GM12891 (cell line): ENCODE results near the gene IFNA16.

Experiments
- POLR2A ChIP-seq: IDR thresholded peaks from 2 replicates; pipeline ENCODE4 v1.6.1; 2011; ENCODE audit warnings: low read depth, low read length, control low read depth
- POLR2AphosphoS5 ChIP-seq: IDR thresholded peaks from 2 replicates; pipeline ENCODE4 v1.6.1; 2011; ENCODE audit warnings: low read depth, low read length, control low read depth
- POU2F2 ChIP-seq: IDR thresholded peaks from 2 replicates; pipeline ENCODE4 v1.6.1; 2011; ENCODE audit warnings: low read depth, mild to moderate bottlenecking, control low read depth, low read length, moderate library complexity
- SPI1 ChIP-seq: IDR thresholded peaks from 2 replicates; pipeline ENCODE4 v1.6.1; 2011; ENCODE audit warnings: low read depth, low read length, control low read depth
- TAF1 ChIP-seq: IDR thresholded peaks from 2 replicates; pipeline ENCODE4 v1.6.1; 2011; ENCODE audit warnings: low read depth, low read length, control low read depth

DNA sequence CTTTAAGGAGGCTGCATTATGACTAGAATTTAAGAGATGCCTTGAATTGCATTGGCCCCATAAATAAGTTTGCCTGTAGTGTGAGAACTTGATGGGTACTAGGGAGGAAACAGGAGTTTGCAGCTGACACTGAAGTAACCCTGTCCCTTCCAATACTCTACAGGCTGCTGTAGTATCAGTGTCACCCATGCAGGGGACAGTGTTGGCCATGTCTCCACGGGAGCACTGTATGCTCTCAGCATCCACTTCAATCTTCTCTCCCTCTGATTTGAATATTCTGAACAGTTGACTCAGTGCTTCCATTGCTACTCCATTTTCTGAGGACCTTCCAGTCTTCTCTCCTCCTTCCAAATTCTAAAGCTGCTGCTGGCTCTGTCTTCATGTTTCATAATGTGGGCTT, 34.1 kb upstream of the IFNA16 start:
- TF ChIP-seq POLR2AphosphoS5 (no peak), POLR2A (no peak), TAF1 (no peak), SPI1 (no peak), POU2F2 (no peak)
